PC-3 (cell line): ENCODE results near the gene FHL2.

ENCODE experiments used
- EZH2phosphoT487 ChIP-seq: fragments of 300-600 bp; sonication (generic); IDR thresholded peaks from 2 replicates; pipeline ENCODE4 v1.6.1; 2018; ENCODE audit warnings: mild to moderate bottlenecking, antibody characterized with exemption, low read length, borderline replicate concordance
- TF ChIP-seq, protein P1 (sequence below): fragments of 300-600 bp; sonication (generic); conservative IDR thresholded peaks from 2 replicates; pipeline ENCODE4 v1.5.1; 2017; ENCODE audit warnings: antibody characterized with exemption, low read depth, mild to moderate bottlenecking, low read length

- TF ChIP-seq, protein P1, sequence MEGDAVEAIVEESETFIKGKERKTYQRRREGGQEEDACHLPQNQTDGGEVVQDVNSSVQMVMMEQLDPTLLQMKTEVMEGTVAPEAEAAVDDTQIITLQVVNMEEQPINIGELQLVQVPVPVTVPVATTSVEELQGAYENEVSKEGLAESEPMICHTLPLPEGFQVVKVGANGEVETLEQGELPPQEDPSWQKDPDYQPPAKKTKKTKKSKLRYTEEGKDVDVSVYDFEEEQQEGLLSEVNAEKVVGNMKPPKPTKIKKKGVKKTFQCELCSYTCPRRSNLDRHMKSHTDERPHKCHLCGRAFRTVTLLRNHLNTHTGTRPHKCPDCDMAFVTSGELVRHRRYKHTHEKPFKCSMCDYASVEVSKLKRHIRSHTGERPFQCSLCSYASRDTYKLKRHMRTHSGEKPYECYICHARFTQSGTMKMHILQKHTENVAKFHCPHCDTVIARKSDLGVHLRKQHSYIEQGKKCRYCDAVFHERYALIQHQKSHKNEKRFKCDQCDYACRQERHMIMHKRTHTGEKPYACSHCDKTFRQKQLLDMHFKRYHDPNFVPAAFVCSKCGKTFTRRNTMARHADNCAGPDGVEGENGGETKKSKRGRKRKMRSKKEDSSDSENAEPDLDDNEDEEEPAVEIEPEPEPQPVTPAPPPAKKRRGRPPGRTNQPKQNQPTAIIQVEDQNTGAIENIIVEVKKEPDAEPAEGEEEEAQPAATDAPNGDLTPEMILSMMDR, result no peak
- no peak for TF ChIP-seq EZH2phosphoT487
Observed at GRCh38 chr2:105385731-105386540, 12.9 kb downstream of the FHL2 start.
